Measurements from ENCODE around the gene TP53BP2.

Gene TP53BP2

GRCh38 chr1:223751696-223752095 lies 94.1 kb downstream of the TP53BP2 start:
- no peak for TF ChIP-seq EZH2 (IDR thresholded peaks at IDR 0.05; ENCODE audit: borderline replicate concordance, low read depth, low read length, severe bottlenecking)
- TF ChIP-seq CTCF (IDR thresholded peaks at IDR 0.05; ENCODE audit: borderline replicate concordance, extremely low read depth, low read length, poor library complexity, severe bottlenecking), result no peak
- no peak overlapping the region for H3K4me2 ChIP-seq (ENCODE audit: insufficient read depth, low read length)
- DNase-seq, result no peak
- no peak overlapping the region for H3K4me3 ChIP-seq (ENCODE audit: low read depth in 1 of 2, low read length in 2 of 2)
- peaks cover 3% of the 10 kb centered on the region for H3K27me3 ChIP-seq (ENCODE audit: insufficient read depth, low read length, poor library complexity)
- peaks cover 4% of the 10 kb centered on the region for H3K4me1 ChIP-seq (ENCODE audit: insufficient read depth, low read length)
- no peaks in the 10 kb centered on the region for H3K36me3 ChIP-seq (ENCODE audit: insufficient read depth, low read length)
- no peak for ATAC-seq (ENCODE audit: insufficient read depth, low read depth)
- H3K9ac ChIP-seq (ENCODE audit: low read depth, low read length), result no peak overlapping the region
- H4K20me1 ChIP-seq (ENCODE audit: insufficient read depth, low read length), result no peaks in the 10 kb centered on the region
- H3K79me2 ChIP-seq (ENCODE audit: insufficient read depth, low read length), result no peaks in the 10 kb centered on the region
- H3K27ac ChIP-seq (ENCODE audit: low read length), result no peak overlapping the region
- H2AFZ ChIP-seq (ENCODE audit: low read depth, low read length), result no peak overlapping the region
- no peaks in the 10 kb centered on the region for H3K9me3 ChIP-seq (ENCODE audit: insufficient read depth, low read length, severe bottlenecking)

DNA sequence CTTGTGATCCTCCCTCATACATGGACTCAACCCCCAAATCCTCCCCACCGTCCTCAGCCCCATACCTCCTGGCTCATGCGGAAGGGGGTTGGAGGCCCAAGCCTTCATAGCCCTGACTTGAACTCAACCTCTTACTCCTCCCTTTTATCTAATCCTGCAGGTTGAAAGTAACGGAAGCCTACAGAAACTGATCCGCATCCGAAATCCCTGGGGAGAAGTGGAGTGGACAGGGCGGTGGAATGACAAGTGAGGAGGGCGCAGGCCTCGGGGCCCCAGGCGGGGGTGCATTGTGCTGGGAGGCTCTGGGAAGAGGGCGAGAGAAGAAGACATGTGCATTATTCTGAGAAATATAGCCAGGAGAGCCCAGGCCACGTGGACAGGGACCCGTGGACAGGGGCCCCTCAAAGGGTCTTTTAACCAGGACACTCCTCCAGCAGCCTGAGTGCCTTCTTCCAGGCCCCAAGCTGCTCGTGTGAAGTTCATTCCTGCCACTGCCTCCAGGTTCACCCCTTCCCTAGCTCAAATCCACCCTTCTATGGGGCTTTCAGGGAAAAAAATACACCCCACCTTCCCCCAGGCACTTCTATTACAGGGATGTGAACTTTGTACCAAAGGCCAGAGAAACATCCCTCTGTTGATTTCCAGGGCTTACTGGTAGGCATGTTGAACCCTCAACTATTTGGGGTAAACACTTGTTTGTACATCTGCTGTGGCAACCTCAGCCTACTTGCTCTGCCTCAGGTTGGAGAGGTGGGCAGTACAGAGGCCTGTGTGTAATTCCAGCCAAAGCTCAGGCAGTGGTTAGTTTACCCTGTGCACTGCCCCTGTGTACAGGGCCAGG lies 94.8 kb downstream of the TP53BP2 start:
- no peaks in the 10 kb centered on the region for H3K36me3 ChIP-seq (ENCODE audit: insufficient read depth, low read length)
- TF ChIP-seq EZH2 (IDR thresholded peaks at IDR 0.05; ENCODE audit: borderline replicate concordance, low read depth, low read length, severe bottlenecking), result no peak
- no peak for TF ChIP-seq CTCF (IDR thresholded peaks at IDR 0.05; ENCODE audit: borderline replicate concordance, extremely low read depth, low read length, poor library complexity, severe bottlenecking)
- DNase-seq, result no peak

GRCh38 chr1:223748773-223749733 lies 96.7 kb downstream of the TP53BP2 start:
- Histone ChIP-seq H4K20me1 (ENCODE audit: insufficient read depth, low read length) (no peaks in the 10 kb centered on the region), H3K9ac (ENCODE audit: low read depth, low read length) (no peak overlapping the region), H3K4me2 (ENCODE audit: insufficient read depth, low read length) (peak overlapping the region; percentile 65), H3K79me2 (ENCODE audit: insufficient read depth, low read length) (no peaks in the 10 kb centered on the region), H3K27me3 (ENCODE audit: insufficient read depth, low read length, poor library complexity) (no peaks in the 10 kb centered on the region), H3K9me3 (ENCODE audit: insufficient read depth, low read length, severe bottlenecking) (no peaks in the 10 kb centered on the region), H3K4me3 (ENCODE audit: low read depth in 1 of 2, low read length in 2 of 2) (peak overlapping the region in 1 of 2 experiments; percentile 46; a peak in 2 of 4 replicates), H3K4me1 (ENCODE audit: insufficient read depth, low read length) (peaks cover 4% of the 10 kb centered on the region), H2AFZ (ENCODE audit: low read depth, low read length) (peak overlapping the region; percentile 71), H3K27ac (ENCODE audit: low read length) (no peak overlapping the region), H3K36me3 (ENCODE audit: insufficient read depth, low read length) (no peaks in the 10 kb centered on the region)
- ATAC-seq (ENCODE audit: insufficient read depth, low read depth), result peak; percentile 90
- TF ChIP-seq CTCF (IDR thresholded peaks at IDR 0.05; ENCODE audit: borderline replicate concordance, extremely low read depth, low read length, poor library complexity, severe bottlenecking) (peak; percentile 83), EZH2 (IDR thresholded peaks at IDR 0.05; ENCODE audit: borderline replicate concordance, low read depth, low read length, severe bottlenecking) (no peak)
- DNase-seq, result peak; percentile 49

More for the DNA sequence above, 94.8 kb downstream of the TP53BP2 start:
- Histone ChIP-seq H3K4me3 (ENCODE audit: low read depth in 1 of 2, low read length in 2 of 2) (no peak overlapping the region), H4K20me1 (ENCODE audit: insufficient read depth, low read length) (no peaks in the 10 kb centered on the region), H3K27me3 (ENCODE audit: insufficient read depth, low read length, poor library complexity) (no peaks in the 10 kb centered on the region), H3K9ac (ENCODE audit: low read depth, low read length) (no peak overlapping the region), H3K4me2 (ENCODE audit: insufficient read depth, low read length) (no peak overlapping the region), H3K27ac (ENCODE audit: low read length) (no peak overlapping the region), H3K79me2 (ENCODE audit: insufficient read depth, low read length) (no peaks in the 10 kb centered on the region), H3K4me1 (ENCODE audit: insufficient read depth, low read length) (peaks cover 4% of the 10 kb centered on the region), H3K9me3 (ENCODE audit: insufficient read depth, low read length, severe bottlenecking) (no peaks in the 10 kb centered on the region), H2AFZ (ENCODE audit: low read depth, low read length) (no peak overlapping the region)
- no peak for ATAC-seq (ENCODE audit: insufficient read depth, low read depth)
